ENCODE results near the gene CNPY1.

GRCh38 chr7:155464183-155464582 is 82.2 kb downstream of the CNPY1 start:
- no peak for TF ChIP-seq CTCF (IDR thresholded peaks at IDR 0.05)
- TF ChIP-seq POLR2AphosphoS5 (IDR thresholded peaks at IDR 0.05) = no peak
- no peak for TF ChIP-seq POLR2A (IDR thresholded peaks at IDR 0.05)
